Right cardiac atrium (tissue), 5 donors: ENCODE data around the gene AGRN. TPM values are rescaled to one million over a fixed set of nuclear protein-coding genes. Genes with fewer than 3 reads are reported as not detected.
"Not testable (repeated sequence)": the region's sequence is repeated elsewhere in the genome, so short reads cannot be mapped to it uniquely, and the experiment has no call there.

Experiments used
- ATAC-seq, 2 donors: fragments of 200-7000 bp; cut with Tn5 transposase; one replicate each; pipeline versions ENCODE4 v1.8.0 to v1.9.1; 2020; ENCODE audit warnings: moderate library complexity in 2 of 2, mild to moderate bottlenecking in 1 of 2
- DNase-seq, 3 donors: peaks; one replicate each; pipeline ENCODE4 v3.0.0-alpha.2; 2020
- H3K27ac ChIP-seq: one replicate; pipeline ENCODE4 v1.5.1; 2013; ENCODE audit warnings: mild to moderate bottlenecking, low read length, control low read depth, moderate library complexity
- H3K27me3 ChIP-seq: one replicate; pipeline ENCODE4 v1.6.1; 2013; ENCODE audit not compliant: control insufficient read depth, insufficient read depth
- H3K4me1 ChIP-seq: one replicate; pipeline ENCODE4 v1.6.1; 2013; ENCODE audit warnings: low read length; ENCODE audit not compliant: control insufficient read depth, insufficient read depth
- H3K4me3 ChIP-seq: one replicate; pipeline ENCODE4 v1.5.1; 2013; ENCODE audit warnings: low read length, control low read depth
- H3K9me3 ChIP-seq: one replicate; pipeline ENCODE4 v1.6.1; 2013; ENCODE audit warnings: low read length; ENCODE audit not compliant: control insufficient read depth
- WGBS: extraction: QIAGEN DNeasy Blood & Tissue Kit; methylation state at CpG from one replicate; pipeline ENCODE4 v1.1.7; 2013; 5-methylcytosine and 5-hydroxymethylcytosine counted together
- intact Hi-C, 4 donors: fragments of 100-400 bp; cut with DNase I; formaldehyde crosslinking; loops; one replicate each; pipeline versions ENCODE4 v1.11.0 to v1.14.0; 2022 to 2023
- polyA plus RNA-seq: library from polyadenylated mRNA; stranded (reverse); fragments of 200-250 nt; gene quantifications from one replicate; pipeline ENCODE4 v1.2.3, GENCODE V29; 2013
- total RNA-seq, 4 donors: library from RNA; stranded (reverse); fragmentation: NEBNext Ultra II Directional; extraction: Animal tissue kit (Norgen Biotek cat#: 25700); gene quantifications; one replicate each; pipeline ENCODE4 v1.2.1, GENCODE V29; 2021
- donor health status: healthy with polysubstance abuse.
- donor health status: DM: no; HTN: yes; CAD: no.
- donor health status: DM: no; HTN: no; CAD: no.
- donor health status: DM: no; HTN: yes; CAD: no; lungs with severe emphysema.
- donor health status: DM: yes; HTN: yes; CAD: no.

Gene AGRN
- total and polyA plus RNA-seq, 5 donors: 12.0 to 26.4 (median 19.3) TPM

DNA sequence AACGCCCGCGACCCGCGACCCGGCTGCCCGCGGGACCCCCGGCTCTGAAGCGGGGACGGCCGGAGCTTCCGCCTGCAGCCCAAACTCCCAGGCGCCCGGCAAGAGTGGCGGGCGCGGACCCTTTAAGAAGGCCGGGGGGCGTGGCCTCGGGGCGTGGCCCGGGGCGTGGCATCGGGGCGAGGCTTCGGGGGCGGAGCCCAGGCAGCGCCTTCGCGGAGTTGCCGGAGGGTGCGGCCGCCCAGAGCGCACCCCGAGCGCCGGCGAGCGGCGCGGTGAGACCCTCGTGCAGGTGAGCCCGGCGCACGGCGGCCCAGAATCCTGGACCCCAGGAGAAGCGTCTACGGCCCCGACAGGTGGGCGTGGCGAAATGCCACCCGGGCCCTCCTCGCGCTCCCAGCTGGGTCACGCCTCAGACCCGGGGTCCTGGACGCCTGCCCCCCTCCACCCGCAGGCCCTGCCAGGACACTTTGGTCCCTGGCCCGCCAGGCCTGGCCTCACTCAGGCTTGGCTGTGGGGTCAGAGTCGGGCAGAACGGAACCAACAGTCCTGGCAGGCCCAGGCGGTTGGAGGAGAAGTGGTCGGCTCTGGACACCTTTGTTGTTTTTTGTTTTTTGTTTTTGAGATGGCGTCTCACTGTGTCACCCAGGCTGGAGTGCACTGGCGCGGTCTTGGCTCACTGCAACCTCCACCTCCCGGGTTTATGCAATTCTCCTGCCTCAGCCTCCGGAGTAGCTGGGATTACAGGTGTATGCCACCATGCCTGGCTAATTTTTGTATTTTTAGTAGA, 39.8 kb downstream of the AGRN start:
- WGBS: 4% methylated on average over 69 of the region's 69 CpGs
- Histone ChIP-seq H3K27ac (no peak overlapping the region), H3K4me3 (peak overlapping the region; percentile 65), H3K27me3 (no peaks in the 10 kb centered on the region), H3K4me1 (no peaks in the 10 kb centered on the region), H3K9me3 (no peaks in the 10 kb centered on the region)
- peak; percentile 87 for ATAC-seq
- intact Hi-C loops: loop anchor here (5.0 kb wide), 2 partner anchors 72 to 77 kb away; partner anchors contain the start of gene PERM1 (in 1 of the 4)
- peak; percentile 89 to 96 (median 96) for DNase-seq

DNA sequence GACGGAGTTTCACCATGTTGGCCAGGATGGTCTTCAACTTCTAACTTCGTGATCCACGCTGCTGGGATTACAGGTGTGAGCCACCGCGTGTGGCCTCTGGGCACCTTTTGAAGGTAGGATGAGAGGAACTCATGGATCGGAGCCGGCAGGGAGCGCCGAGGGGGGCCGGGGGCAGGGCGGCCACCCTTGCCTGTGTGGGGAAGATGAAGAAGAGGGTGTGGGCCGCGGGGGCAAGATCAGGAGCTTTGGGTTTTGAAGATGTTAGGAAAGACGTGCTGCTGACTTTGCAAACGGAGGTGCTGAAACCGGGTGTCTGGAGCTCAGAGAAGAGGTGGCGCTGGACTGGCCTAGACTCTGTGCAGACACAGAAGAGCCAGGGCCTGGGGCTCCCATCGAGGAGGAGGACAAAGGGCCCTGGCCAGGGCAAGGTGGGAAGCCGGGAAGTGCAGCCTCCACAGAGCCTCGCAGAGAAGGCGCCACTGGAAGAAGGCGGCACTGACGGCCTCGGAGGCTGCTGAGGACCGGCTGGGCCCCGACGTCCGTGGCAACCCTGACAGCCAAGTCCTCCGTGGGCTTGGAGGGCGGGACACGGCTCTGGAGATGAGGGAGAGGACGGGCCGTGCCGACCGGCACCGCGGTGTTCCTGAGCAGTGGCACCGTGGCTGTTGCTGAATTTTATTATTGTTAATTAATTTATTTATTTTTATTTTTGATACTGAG, 40.5 kb downstream of the AGRN start:
- Histone ChIP-seq H3K27ac (no peak overlapping the region), H3K27me3 (no peaks in the 10 kb centered on the region), H3K9me3 (no peaks in the 10 kb centered on the region), H3K4me1 (no peaks in the 10 kb centered on the region), H3K4me3 (no peak overlapping the region)
- DNase-seq (no peak), ATAC-seq (no peak)
- 51% methylated on average over 38 of the region's 38 CpGs for WGBS
- intact Hi-C loops: loop anchor here (5.0 kb wide), 2 partner anchors 73 to 78 kb away; partner anchors contain the start of gene PERM1 (in 1 of the 4)

DNA sequence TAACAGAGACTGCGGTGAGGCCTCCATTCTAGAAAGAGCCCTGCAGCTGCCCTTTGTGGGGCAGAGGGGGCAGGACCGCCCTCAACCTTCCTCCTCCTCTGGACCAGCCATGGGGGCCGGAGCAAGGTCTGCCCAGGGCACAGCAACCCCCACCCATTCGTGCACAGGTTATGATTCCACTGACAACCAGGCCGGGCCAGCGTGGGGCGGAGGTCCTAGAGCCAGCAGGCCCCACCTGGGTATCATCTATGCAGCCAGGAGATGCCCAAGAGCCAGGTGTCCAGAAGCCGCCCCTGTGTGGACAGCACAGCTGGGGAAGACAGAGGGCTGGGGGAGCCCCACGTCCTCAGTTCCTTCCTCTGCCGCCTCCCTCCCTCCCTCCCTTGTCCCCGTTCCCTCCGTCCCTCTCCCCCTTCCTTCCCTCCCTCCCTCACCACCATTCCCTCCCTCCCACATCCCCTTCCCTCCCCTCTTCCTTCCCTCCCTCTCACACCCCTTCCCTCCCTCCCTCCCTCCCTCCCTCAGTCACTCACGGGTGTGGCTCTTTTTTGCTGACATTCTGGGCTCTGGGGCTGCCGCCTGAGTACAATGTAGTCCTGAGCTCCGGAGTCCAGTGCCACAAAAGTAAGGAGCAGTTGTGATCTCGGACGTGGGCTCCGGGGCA, 41.9 kb downstream of the AGRN start:
- no peaks in the 10 kb centered on the region for H3K9me3 ChIP-seq
- WGBS: 53% methylated on average over 16 of the region's 18 CpGs
- H3K4me3 ChIP-seq: no peak overlapping the region
- H3K27me3 ChIP-seq: no peaks in the 10 kb centered on the region
- no peaks in the 10 kb centered on the region for H3K4me1 ChIP-seq
- ATAC-seq (no peak), DNase-seq (no peak)
- intact Hi-C loops: loop anchor here (5.0 kb wide), 2 partner anchors 75 to 80 kb away; partner anchors contain the start of gene PERM1 (in 1 of the 4)
- H3K27ac ChIP-seq: no peak overlapping the region

DNA sequence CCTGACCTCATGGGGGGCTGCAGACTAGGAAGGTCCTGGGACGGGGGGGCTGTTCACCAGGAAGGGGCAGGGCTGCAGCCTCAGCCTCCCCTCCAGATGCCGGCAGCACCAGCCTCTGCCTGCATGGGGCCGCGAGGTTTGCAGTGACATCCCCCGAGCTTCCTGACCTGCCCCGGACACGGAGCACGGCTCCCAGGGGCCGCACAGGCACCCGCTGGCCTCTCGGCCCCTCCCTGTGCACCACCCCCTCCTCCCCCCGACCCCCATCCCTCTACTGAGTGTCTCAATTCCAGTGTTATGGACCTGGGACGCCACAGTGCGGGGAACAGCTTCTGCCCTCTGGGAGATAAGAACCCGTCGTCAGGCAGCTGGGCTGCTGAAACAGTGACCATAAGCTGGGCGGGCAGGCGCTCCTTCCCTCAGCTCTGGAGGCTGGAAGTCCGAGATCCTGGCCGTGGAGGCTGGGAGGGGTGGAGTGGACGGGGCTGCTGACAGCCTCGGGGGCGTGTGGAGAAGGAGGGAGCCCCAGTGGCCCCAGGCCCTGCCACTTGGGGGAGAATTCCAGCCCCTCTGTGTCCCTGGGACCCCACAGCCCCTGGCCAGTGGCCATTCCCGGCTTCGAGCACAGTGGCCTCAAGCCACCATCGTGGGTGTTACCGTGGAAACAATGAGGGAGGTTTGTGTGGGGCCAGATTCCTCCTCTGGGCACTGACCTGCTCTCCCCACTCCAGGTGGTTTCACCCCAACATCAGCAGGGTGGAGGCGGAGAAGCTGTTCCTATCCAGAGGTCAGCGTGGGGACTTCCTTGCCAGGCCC, 42.6 kb downstream of the AGRN start:
- Histone ChIP-seq H3K27ac (no peak overlapping the region), H3K27me3 (no peaks in the 10 kb centered on the region), H3K4me3 (no peak overlapping the region), H3K4me1 (no peaks in the 10 kb centered on the region), H3K9me3 (no peaks in the 10 kb centered on the region)
- intact Hi-C loops: loop anchor here (5.0 kb wide), 2 partner anchors 75 to 80 kb away; partner anchors contain the start of gene PERM1 (in 1 of the 4)
- WGBS: 20% methylated on average over 29 of the region's 29 CpGs
- DNase-seq (no peak), ATAC-seq (no peak)

DNA sequence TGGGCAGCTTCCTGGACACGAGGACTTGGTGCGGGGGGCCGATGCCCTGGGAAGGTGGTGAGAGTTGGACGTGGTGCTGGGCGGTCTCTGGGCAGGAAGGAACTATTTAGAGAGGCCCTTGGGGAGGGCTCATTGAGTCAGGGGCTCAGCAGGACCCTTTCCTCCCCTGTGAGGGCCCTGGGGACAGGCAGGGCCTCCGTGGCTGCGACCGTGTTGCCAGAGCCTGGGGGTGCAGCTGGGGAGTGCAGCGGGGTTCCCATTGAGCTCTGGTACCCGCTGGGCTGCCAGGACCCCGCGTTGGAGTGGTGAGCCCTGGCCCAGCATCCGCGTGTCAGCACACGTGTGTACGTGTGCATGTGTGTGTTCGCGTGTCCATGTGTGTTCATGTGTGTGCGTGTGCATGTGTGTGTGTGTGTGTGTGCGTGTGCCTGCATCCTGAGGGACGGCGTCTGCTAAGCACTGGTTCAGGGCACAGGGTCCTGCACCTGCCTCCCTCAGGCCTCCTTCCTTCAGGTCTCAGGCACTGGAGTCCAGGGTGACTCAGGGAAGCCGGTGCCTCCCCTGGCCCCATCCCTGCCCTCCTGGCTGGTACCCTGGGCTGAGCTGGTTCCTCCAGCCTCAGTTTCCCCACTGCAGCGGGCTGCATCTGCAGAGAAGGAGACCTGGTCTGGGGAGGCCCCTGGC, 43.5 kb downstream of the AGRN start:
- Histone ChIP-seq H3K27me3 (no peaks in the 10 kb centered on the region), H3K4me3 (no peak overlapping the region), H3K4me1 (no peaks in the 10 kb centered on the region), H3K27ac (no peak overlapping the region), H3K9me3 (no peaks in the 10 kb centered on the region)
- intact Hi-C loops: loop anchor here (5.0 kb wide), 2 partner anchors 76 to 81 kb away; partner anchors contain the start of gene PERM1 (in 1 of the 4)
- ATAC-seq: no peak
- DNase-seq: no peak
- 65% methylated on average over 24 of the region's 24 CpGs for WGBS

DNA sequence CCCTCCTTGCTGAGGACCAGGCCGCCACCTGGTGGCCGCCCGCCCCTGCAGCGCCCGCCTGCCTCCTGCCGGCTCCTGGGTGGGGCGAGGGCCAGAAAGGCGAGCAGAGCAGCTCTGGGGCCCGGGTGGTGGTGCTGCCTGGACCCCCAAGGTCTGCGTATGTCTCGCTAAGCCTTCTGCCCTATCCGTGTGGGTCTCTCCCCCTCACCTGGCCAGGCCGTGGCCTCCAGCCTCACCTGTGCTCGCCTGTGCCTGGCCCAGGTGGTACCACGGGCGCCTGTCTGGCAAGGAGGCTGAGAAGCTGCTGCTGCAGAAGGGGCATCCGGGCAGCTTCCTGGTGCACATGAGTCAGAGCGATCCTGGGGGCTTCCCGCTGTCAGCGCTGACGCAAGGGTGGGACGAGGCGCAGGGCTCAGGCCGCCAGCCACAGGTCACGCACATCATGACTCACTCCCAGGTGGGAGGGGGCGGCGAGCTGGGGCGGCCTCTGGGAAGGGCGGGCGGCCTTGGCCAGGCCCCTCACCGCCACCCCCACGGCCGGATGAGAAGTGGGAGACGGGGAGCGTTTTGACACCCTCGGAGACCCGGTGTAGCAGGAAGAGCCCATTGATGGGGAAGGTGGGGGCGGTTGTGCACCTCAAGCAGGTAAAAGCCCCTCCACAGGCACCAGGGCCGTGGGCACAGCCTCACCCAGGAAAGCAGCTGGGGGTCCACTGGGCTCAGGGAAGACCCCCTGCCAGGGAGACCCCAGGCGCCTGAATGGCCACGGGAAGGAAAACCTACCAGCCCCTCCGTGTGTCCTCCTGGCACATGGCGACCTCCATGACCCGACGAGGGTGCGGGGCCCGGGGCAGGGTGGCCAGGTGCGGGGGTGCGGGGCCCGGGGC, 44.3 kb downstream of the AGRN start:
- ATAC-seq (peak; percentile 63 to 67), DNase-seq (peak; percentile 55 to 86 (median 86))
- intact Hi-C loops: loop anchor here (5.0 kb wide), 2 partner anchors 77 to 82 kb away; partner anchors contain the start of gene PERM1 (in 1 of the 4)
- Histone ChIP-seq H3K27ac (no peak overlapping the region), H3K9me3 (no peaks in the 10 kb centered on the region), H3K27me3 (no peaks in the 10 kb centered on the region), H3K4me1 (no peaks in the 10 kb centered on the region), H3K4me3 (no peak overlapping the region)
- 16% methylated on average over 50 of the region's 50 CpGs for WGBS

DNA sequence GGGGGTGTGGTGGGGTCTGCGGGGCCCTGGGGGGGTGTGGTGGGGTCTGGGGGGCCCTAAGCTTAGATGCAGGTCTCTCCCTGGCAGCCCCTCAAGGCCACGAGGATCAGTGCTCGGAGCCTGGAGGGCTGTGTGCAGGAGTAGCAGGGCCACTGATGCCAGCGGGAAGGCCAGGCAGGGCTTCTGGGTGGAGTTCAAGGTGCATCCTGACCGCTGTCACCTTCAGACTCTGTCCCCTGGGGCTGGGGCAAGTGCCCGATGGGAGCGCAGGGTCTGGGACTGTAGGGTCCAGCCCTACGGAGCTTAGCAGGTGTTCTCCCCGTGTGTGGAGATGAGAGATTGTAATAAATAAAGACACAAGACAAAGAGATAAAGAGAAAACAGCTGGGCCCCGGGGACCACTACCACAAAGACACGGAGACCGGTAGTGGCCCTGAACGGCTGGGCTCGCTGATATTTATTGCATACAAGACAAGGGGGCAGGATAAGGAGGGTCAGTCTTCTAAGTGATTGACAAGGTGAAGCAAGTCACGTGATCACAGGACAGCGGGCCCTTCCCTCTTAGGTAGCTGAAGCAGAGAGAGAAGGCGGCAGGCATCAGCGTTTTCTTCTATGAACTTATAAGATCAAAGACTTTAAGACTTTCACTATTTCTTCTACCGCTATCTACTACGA, 45.5 kb downstream of the AGRN start:
- H3K4me3 ChIP-seq: no peak overlapping the region
- no peaks in the 10 kb centered on the region for H3K9me3 ChIP-seq
- ATAC-seq (no peak), DNase-seq (no peak)
- no peak overlapping the region for H3K27ac ChIP-seq
- H3K4me1 ChIP-seq: no peaks in the 10 kb centered on the region
- intact Hi-C loops: no loop called here
- no peaks in the 10 kb centered on the region for H3K27me3 ChIP-seq
- WGBS: 68% methylated on average over 20 of the region's 20 CpGs

DNA sequence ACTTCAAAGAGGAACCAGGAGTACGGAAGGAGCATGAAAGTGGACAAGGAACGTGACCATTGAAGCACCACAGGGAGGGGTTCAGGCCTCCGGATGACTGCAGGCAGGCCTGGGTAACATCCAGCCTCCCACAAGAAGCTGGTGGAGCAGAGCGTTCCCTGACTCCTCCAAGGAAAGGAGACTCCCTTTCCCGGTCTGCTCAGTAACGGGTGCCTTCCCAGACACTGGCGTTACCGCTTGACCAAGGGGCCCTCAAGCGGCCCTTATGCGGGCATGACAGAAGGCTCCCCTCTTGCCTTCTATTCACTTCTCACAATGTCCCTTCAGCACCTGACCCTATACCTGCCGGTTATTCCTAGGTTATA, 46.0 kb downstream of the AGRN start:
- DNase-seq, ATAC-seq, H3K4me3 ChIP-seq, H3K27me3 ChIP-seq, H3K4me1 ChIP-seq, intact Hi-C loops, H3K27ac ChIP-seq, H3K9me3 ChIP-seq: not testable (repeated sequence)
- WGBS: 59% methylated on average over 11 of the region's 11 CpGs
